Activated T-helper 1 cell treated with anti-CD3 and anti-CD28 coated beads, Interleukin-12 subunit alpha, Interleukin-12 subunit beta, Interleukin-2, Interleukin-4 antibody, amounts not matched to agents 30 ng/mL and 10 ng/mL and 1 ng/mL, durations not matched to agents 14 hours and 24 hours and 36 hours (primary cell): ENCODE results near the gene HOXC4. TPM values are rescaled to one million over a fixed set of nuclear protein-coding genes. Genes with fewer than 3 reads are reported as not detected.

ENCODE experiments used
- DNase-seq: peaks from one replicate; pipeline ENCODE4 v3.0.0; 2021; ENCODE audit warnings: low spot score
- H3K27ac Mint-ChIP-seq: one replicate; pipeline ENCODE4 v1.8.0; 2021; ENCODE audit warnings: mild to moderate bottlenecking, mixed read lengths
- H3K27me3 Mint-ChIP-seq: one replicate; pipeline ENCODE4 v1.8.0; 2022; ENCODE audit warnings: mild to moderate bottlenecking, moderate library complexity, mixed read lengths; ENCODE audit not compliant: insufficient read depth
- H3K36me3 Mint-ChIP-seq: one replicate; pipeline ENCODE4 v1.8.0; 2021; ENCODE audit warnings: low read depth, mixed read lengths
- H3K4me1 Mint-ChIP-seq: one replicate; pipeline ENCODE4 v1.8.0; 2021; ENCODE audit warnings: low read depth, mixed read lengths
- H3K4me3 Mint-ChIP-seq: one replicate; pipeline ENCODE4 v1.8.0; 2021; ENCODE audit warnings: mild to moderate bottlenecking, moderate library complexity, mixed read lengths
- H3K9me3 Mint-ChIP-seq: one replicate; pipeline ENCODE4 v1.8.0; 2021; ENCODE audit warnings: mixed read lengths
- intact Hi-C: fragments of 100-400 bp; cut with micrococcal nuclease; formaldehyde crosslinking; loops from one replicate; pipeline ENCODE4 v1.15.1; 2024
- total RNA-seq: library from RNA; stranded (reverse); gene quantifications from 2 replicates; pipeline ENCODE4 v1.2.3, GENCODE V29; 2022

The HOXC4 gene
- total RNA-seq, 1 donor from 2014 or later, result not detected

DNA sequence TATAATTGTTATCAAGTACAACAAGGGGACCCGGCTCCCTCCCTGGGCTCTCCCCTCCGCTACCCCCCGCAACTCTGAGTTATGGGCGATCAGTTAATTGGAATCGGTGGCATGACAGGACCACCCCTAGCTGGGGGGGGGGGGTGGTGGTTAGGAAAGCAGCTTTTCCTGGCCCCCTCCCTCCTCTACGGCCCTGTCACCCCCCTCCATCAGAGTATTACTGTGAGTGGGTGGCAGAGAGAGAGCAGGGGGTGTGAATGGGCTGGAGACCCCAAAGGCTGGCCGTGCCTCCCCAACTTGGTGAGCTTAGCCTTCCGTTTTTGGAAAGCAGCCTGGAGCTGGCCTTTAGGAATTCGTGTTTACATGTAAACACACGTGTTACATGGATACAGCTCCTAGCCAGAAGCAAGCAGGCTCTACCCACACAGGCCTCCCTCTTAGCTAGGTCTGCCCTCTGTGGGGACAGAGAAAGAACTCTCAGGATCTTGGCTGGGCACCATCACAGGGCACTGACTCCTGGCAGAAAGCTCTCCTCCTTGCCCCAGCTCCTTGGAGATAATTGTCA is 1.1 kb upstream of the HOXC4 start:
- peaks cover 5% of the 10 kb centered on the region for H3K36me3 Mint-ChIP-seq
- no peak for DNase-seq
- H3K4me3 Mint-ChIP-seq, result peak overlapping the region; percentile 9
- intact Hi-C loops, result loop anchor here (5.0 kb wide), 2 partner anchors 75 to 100 kb away; partner anchors contain the start of gene HOXC12
- no peak overlapping the region for H3K27ac Mint-ChIP-seq
- no peaks in the 10 kb centered on the region for H3K9me3 Mint-ChIP-seq
- peaks cover 89% of the 10 kb centered on the region for H3K27me3 Mint-ChIP-seq
- H3K4me1 Mint-ChIP-seq, result peaks cover 18% of the 10 kb centered on the region

DNA sequence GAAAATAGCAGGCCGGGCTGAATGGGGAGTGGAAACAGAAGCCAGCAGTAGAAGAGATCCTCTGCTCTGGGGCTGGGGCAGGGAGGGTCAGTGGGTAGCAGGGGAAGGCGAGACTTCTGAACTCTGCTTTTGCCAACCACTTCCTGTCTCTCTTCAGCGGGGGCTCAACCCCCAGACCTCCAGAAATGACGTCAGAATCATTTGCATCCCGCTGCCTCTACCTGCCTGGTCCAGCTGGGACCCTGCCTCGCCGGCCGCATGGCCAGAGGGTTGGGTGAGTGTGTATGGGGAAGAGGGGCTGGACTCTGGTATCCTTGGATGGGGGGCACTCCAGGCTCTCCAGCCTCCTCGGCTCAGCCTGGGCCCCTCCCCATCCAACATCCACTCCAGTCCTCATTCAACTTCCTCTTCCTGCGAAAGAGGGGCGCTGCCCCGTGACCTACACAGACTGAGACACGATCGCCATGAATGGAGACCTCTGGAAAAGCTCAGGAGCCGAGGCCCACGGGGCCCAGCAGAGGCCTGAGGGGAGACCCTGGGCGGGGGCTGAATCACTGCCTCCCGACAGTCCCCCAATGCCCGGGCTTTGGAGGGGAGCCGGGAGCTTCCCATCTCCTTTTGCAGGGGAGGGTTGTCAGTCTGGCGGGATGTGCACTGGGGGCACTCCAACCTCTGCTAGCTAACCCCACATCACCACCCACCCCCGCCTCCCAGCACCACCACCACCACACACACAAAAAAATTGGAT is 458 bp upstream of the HOXC4 start:
- intact Hi-C loops, result loop anchor here (5.0 kb wide), 2 partner anchors 74 to 101 kb away; partner anchors contain the start of gene HOXC12
- H3K27ac Mint-ChIP-seq, result no peak overlapping the region
- no peaks in the 10 kb centered on the region for H3K9me3 Mint-ChIP-seq
- no peak for DNase-seq
- H3K27me3 Mint-ChIP-seq, result peaks cover 89% of the 10 kb centered on the region
- H3K4me3 Mint-ChIP-seq, result peak overlapping the region; percentile 9
- peaks cover 5% of the 10 kb centered on the region for H3K36me3 Mint-ChIP-seq
- H3K4me1 Mint-ChIP-seq, result peaks cover 18% of the 10 kb centered on the region

DNA sequence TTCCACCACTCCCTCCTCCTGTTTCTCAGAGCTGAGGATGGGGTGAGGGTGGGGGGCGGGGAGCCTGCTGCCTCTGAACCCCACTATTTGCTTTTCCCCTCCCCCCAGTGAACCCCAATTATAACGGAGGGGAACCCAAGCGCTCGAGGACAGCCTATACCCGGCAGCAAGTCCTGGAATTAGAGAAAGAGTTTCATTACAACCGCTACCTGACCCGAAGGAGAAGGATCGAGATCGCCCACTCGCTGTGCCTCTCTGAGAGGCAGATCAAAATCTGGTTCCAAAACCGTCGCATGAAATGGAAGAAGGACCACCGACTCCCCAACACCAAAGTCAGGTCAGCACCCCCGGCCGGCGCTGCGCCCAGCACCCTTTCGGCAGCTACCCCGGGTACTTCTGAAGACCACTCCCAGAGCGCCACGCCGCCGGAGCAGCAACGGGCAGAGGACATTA is 1.1 kb downstream of the HOXC4 start:
- Mint-ChIP-seq H3K27me3 (peaks cover 90% of the 10 kb centered on the region), H3K27ac (no peak overlapping the region), H3K4me3 (no peak overlapping the region), H3K9me3 (no peaks in the 10 kb centered on the region), H3K4me1 (peaks cover 18% of the 10 kb centered on the region), H3K36me3 (peaks cover 5% of the 10 kb centered on the region)
- DNase-seq, result no peak
- intact Hi-C loops, result loop anchor here (2.0 to 5.0 kb wide), 3 partner anchors 48 to 102 kb away; partner anchors contain the start of gene HOXC12

DNA sequence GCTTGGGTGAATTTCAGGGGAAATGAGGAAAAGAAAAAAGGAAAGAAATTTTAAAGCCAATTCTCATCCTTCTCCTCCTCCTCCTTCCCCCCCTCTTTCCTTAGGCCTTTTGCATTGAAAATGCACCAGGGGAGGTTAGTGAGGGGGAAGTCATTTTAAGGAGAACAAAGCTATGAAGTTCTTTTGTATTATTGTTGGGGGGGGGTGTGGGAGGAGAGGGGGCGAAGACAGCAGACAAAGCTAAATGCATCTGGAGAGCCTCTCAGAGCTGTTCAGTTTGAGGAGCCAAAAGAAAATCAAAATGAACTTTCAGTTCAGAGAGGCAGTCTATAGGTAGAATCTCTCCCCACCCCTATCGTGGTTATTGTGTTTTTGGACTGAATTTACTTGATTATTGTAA is 1.9 kb downstream of the HOXC4 start:
- no peak for DNase-seq
- Mint-ChIP-seq H3K27me3 (peaks cover 88% of the 10 kb centered on the region), H3K4me3 (no peak overlapping the region), H3K9me3 (no peaks in the 10 kb centered on the region), H3K4me1 (peaks cover 10% of the 10 kb centered on the region), H3K36me3 (peaks cover 5% of the 10 kb centered on the region), H3K27ac (no peak overlapping the region)
- intact Hi-C loops, result loop anchor here (2.0 kb wide), 1 partner anchor 49 kb away; no protein-coding TSS in a partner anchor

DNA sequence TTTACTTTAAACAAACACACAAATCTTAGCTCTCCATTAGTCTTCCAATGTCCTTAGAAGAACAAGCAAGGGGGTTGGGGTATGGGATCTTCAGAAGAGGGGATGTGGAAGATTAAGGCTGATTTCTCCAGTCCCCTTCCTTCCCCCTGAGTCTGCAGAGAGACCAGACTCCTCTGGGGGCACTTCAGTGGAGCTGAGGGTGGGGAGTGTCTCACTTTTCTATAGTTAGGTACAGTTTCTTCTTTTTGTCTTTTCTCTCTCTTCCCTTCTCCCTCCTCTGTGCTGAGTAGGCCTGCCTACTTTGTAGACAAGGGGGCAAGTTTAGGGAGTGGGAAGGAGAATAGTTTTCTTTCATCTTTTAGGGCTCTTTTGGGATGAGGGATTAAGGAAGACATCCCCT is 2.5 kb downstream of the HOXC4 start:
- H3K27me3 Mint-ChIP-seq, result peaks cover 88% of the 10 kb centered on the region
- no peak overlapping the region for H3K4me3 Mint-ChIP-seq
- no peak for DNase-seq
- intact Hi-C loops, result no loop called here
- peaks cover 5% of the 10 kb centered on the region for H3K36me3 Mint-ChIP-seq
- peak overlapping the region; percentile 8 for H3K27ac Mint-ChIP-seq
- H3K4me1 Mint-ChIP-seq, result peaks cover 10% of the 10 kb centered on the region
- no peaks in the 10 kb centered on the region for H3K9me3 Mint-ChIP-seq

DNA sequence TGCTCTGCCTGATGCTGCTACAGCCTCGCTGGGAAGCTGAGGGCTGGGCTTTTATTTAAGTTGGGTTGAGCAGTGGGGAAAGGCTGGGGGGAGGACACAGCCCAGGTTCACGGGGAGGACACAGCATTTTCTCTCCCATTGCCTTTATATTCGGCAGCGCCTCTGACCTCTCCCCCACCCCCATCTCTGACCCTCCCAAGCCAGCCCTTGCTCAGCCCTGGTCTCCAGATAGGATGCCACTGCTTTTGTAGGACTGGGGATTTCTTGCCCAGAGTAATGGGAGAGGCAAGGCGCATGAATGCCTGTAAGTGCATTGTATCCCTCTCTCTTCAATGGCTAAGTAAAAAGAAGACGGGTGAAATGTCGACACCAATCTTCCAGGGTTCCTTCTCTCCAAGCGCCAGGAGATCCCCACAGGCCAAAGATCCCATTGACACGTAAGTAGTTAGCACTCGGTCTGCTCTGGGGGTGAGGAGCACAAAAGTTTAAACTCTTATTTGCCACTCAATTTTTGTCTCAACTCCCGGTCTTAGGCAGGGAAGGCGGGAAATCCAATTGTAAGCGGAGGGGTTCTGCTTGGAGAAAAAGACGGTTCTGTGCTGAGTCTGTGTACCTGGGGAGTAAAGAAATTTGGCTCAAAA is 4.6 kb downstream of the HOXC4 start:
- H3K27me3 Mint-ChIP-seq, result peaks cover 91% of the 10 kb centered on the region
- no peak overlapping the region for H3K4me3 Mint-ChIP-seq
- H3K9me3 Mint-ChIP-seq, result no peaks in the 10 kb centered on the region
- peaks cover 5% of the 10 kb centered on the region for H3K4me1 Mint-ChIP-seq
- no peak for DNase-seq
- intact Hi-C loops, result no loop called here
- H3K27ac Mint-ChIP-seq, result no peak overlapping the region
- peaks cover 2% of the 10 kb centered on the region for H3K36me3 Mint-ChIP-seq

DNA sequence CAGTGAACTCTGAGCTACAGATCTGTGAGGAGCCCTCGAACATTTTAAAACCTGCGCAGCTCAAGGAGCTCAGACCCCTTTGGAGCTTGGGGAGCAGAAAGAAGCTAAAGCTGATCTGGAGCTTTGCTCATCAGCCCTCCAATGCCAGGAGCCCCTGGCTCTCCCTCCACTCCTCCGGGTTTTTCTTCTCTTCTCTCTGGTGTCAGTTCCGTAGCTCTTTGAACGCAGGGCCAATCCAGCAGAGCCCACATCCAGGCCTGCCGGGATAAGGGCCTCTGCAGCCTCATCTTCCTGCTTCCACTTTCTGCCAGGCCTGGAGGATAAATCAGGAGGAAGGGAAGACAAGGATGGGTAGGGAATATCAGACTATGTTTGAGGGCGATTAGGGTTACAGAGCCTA is 6.0 kb downstream of the HOXC4 start:
- peaks cover under 1% of the 10 kb centered on the region for H3K4me1 Mint-ChIP-seq
- H3K9me3 Mint-ChIP-seq, result no peaks in the 10 kb centered on the region
- H3K4me3 Mint-ChIP-seq, result no peak overlapping the region
- no peaks in the 10 kb centered on the region for H3K36me3 Mint-ChIP-seq
- no peak overlapping the region for H3K27ac Mint-ChIP-seq
- no peak for DNase-seq
- peaks cover 89% of the 10 kb centered on the region for H3K27me3 Mint-ChIP-seq
- intact Hi-C loops, result no loop called here

DNA sequence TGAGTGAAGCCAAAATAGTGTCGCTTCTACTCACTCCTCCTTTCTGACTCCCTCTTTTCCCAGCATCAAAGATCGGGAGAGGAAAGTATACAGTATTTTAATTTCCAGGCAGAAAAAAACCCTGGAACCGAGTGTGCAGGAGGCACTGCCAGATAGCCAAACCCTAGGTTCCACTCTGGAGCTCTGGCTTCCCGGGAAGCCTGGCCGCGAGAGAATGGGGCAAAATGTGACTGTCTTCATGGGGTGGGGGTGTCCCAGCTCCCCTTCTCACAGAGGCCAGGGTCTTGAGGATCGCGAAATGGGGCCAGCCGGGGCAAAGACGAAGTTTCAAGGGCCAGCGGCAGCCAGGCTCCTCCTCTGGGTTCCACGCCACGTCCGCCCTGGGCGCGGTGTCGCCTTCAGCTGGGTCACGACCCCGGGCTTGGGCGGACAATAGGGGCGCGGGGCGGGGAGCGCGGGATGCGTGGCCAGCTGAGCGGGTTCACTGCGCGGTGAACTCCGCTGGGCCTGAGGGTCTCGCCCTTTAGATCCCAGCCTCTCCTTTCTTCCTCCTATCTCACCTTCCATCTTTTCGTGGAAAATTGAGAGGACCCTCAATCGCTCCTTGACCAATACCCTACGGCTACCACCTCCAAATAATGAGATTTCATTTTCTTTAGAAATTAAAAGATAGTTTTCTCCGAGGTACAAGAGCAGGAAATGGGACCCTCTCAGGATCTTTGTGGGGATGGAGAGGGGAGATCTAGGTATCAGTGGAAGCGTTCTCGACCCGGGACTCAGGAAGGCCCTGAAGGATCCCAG is 6.7 kb downstream of the HOXC4 start:
- Mint-ChIP-seq H3K9me3 (no peaks in the 10 kb centered on the region), H3K27ac (no peak overlapping the region), H3K4me3 (no peak overlapping the region), H3K27me3 (peaks cover 84% of the 10 kb centered on the region), H3K4me1 (no peaks in the 10 kb centered on the region), H3K36me3 (no peaks in the 10 kb centered on the region)
- no peak for DNase-seq
- intact Hi-C loops, result no loop called here

DNA sequence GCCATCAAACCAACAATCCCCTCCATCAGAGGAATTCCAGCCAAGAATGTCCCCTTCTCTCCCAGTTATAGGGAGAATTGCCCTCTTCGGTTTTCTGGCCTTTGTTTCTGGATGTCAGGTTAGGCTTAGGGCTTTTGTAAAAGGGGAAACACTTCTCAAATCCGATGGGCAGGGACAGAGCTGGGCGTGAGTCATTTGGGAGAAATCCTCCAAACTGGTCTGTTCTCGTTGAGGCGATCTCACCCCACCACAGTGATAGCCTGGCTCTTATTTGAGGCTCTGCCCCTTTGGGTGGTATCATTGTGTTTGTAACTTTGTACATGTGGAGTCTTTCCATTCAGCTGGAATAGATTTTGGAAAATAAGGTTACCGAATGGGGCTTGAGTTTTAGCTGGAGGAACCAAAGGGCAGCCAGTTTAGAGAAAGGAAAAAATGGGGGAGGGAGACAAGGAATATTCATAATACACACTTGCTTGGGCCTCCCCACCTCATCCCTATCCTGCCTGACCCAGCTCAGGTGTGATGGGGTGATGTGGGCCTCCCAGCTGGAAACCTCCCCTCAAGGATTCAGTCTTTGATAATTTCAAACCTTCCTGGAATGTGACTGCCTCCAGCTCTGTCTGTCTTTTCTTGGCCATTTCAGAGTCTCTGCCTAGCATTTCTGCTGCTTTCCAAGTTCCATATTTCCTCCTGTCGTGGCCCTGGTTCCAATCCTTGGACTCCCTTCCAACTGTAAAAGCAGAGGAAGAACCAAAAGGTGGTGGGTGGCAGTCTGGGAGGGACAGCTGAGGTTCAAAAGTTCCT is 7.5 kb downstream of the HOXC4 start:
- H3K9me3 Mint-ChIP-seq, result no peaks in the 10 kb centered on the region
- H3K4me3 Mint-ChIP-seq, result no peak overlapping the region
- DNase-seq, result no peak
- intact Hi-C loops, result no loop called here
- H3K27me3 Mint-ChIP-seq, result peaks cover 80% of the 10 kb centered on the region
- no peaks in the 10 kb centered on the region for H3K4me1 Mint-ChIP-seq
- no peaks in the 10 kb centered on the region for H3K36me3 Mint-ChIP-seq
- no peak overlapping the region for H3K27ac Mint-ChIP-seq

DNA sequence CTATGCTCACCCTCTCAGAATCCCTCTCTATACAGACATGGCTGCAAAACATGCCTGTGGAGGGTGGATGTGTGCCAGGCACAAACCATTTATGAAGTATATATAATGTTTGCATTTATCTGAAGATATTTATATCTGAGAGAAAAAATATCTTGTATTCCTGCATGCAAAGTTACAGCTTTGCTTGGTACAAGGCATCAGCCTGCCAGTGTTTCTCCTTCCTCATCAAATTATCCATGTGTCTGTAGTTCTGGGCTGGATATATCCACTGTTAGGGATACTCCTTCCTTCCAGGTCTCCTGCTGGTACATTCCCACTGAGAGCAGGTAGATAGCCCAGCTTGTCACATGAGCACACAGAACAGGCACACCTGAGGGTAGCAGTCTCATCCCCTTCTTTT is 12.0 kb downstream of the HOXC4 start:
- Mint-ChIP-seq H3K4me1 (no peaks in the 10 kb centered on the region), H3K9me3 (no peaks in the 10 kb centered on the region), H3K27ac (no peak overlapping the region), H3K27me3 (peaks cover 60% of the 10 kb centered on the region), H3K36me3 (no peaks in the 10 kb centered on the region), H3K4me3 (no peak overlapping the region)
- intact Hi-C loops, result no loop called here
- no peak for DNase-seq

DNA sequence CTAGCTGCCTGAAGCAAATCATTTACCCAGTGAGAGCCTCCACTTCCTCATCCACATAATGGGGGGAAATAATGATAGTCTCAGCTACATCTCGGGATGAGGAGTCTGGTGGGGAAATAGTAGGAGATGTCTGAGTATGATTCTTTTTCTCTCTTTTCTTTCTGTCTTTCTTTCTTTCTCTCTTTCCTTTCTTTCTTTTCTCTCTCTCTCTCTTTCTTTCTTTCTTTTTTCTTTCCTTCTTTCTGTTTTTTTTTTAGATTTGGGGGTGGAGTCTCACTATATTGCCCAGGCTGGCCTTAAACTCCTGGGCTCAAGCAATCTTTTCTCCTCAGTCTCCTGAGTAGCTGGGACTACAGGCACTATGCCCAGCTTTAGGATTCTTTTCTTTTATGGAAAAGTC is 12.8 kb downstream of the HOXC4 start:
- Mint-ChIP-seq H3K4me1 (no peaks in the 10 kb centered on the region), H3K9me3 (no peaks in the 10 kb centered on the region), H3K36me3 (no peaks in the 10 kb centered on the region), H3K27ac (no peak overlapping the region), H3K4me3 (no peak overlapping the region), H3K27me3 (peaks cover 56% of the 10 kb centered on the region)
- intact Hi-C loops, result no loop called here
- DNase-seq, result no peak

DNA sequence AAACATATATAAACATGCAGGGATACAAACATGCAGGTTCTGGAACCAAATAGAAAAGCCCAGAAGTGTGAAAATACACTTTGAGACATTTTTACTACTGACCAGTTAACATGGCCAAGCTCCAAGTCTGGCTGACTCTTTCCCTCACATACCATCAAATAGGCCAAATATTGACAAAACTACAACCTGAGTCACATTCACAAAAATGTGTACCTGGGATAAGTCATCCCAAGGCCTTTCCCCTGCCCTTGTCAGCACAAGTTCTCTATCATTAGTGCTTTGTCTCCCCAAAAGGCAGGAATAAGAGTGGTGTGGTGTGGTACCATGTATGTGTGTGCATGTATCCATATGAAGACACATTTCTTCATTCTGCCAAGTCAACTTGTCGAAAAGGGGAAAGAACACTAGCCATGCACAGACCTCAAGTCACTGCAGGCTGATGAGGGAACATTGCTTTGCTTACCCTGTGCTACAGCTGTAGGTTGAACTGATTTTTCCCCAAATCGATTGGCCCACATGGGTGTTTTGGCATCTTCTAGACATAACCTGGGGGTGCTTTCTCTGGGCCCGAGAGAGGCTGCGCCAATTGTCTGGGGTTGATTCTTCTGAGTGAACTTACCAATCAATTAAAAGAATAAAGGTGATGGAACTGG is 14.9 kb downstream of the HOXC4 start:
- DNase-seq, result no peak
- intact Hi-C loops, result no loop called here
- Mint-ChIP-seq H3K4me1 (no peaks in the 10 kb centered on the region), H3K36me3 (no peaks in the 10 kb centered on the region), H3K27me3 (peaks cover 47% of the 10 kb centered on the region), H3K27ac (no peak overlapping the region), H3K4me3 (no peak overlapping the region), H3K9me3 (no peaks in the 10 kb centered on the region)
